Hepatic stellate cell (primary cell): ENCODE results near the gene NECTIN1.
"Not testable (repeated sequence)": the region's sequence is repeated elsewhere in the genome, so short reads cannot be mapped to it uniquely, and the experiment has no call there.

Source experiments
- DNase-seq: peaks from one replicate; pipeline ENCODE4 v3.0.0; 2011; ENCODE audit warnings: low spot score

The NECTIN1 gene

GRCh38 chr11:119615882-119616196, 113.2 kb downstream of the NECTIN1 start:
- DNase-seq, result no peak

- peak; percentile 81 for DNase-seq
These were observed 113.8 kb downstream of the NECTIN1 start for GRCh38 chr11:119615003-119615881.

GRCh38 chr11:119614222-119615002, 114.6 kb downstream of the NECTIN1 start:
- DNase-seq, result no peak

GRCh38 chr11:119612814-119613213, 116.2 kb downstream of the NECTIN1 start:
- no peak for DNase-seq

- DNase-seq, result no peak
These were observed 118.1 kb downstream of the NECTIN1 start for GRCh38 chr11:119610836-119611426.

GRCh38 chr11:119608781-119609180, 120.2 kb downstream of the NECTIN1 start:
- DNase-seq, result no peak

- no peak for DNase-seq
These were observed 120.8 kb downstream of the NECTIN1 start for GRCh38 chr11:119608201-119608600.

- DNase-seq, result no peak
These were observed 121.3 kb downstream of the NECTIN1 start for GRCh38 chr11:119607726-119608125.

- no peak for DNase-seq
These were observed 123.8 kb downstream of the NECTIN1 start for GRCh38 chr11:119605137-119605665.

GRCh38 chr11:119602745-119603373, 126.1 kb downstream of the NECTIN1 start:
- DNase-seq, result no peak

GRCh38 chr11:119599864-119600541, 129.0 kb downstream of the NECTIN1 start:
- no peak for DNase-seq

GRCh38 chr11:119595941-119596340, 133.1 kb downstream of the NECTIN1 start:
- DNase-seq, result not testable (repeated sequence)

- DNase-seq, result peak; percentile 72
These were observed 134.3 kb downstream of the NECTIN1 start for GRCh38 chr11:119594639-119595249.

GRCh38 chr11:119593346-119593745, 135.7 kb downstream of the NECTIN1 start:
- DNase-seq, result no peak

- DNase-seq, result no peak
These were observed 136.4 kb downstream of the NECTIN1 start for GRCh38 chr11:119592642-119593041.

- no peak for DNase-seq
These were observed 137.1 kb downstream of the NECTIN1 start for GRCh38 chr11:119591836-119592310.

GRCh38 chr11:119590651-119591351, 138.2 kb downstream of the NECTIN1 start:
- no peak for DNase-seq

- no peak for DNase-seq
These were observed 140.0 kb downstream of the NECTIN1 start for GRCh38 chr11:119589001-119589400.
